Melanocyte of skin (primary cell): Measurements from ENCODE around the gene PRCC. TPM values are rescaled to one million over a fixed set of nuclear protein-coding genes. Genes with fewer than 3 reads are reported as not detected.

ENCODE experiments used
- total RNA-seq, 2 donors: library from RNA; depleted of rRNA; stranded (reverse); fragments of >200 nt; gene quantifications; 2 replicates each; pipeline ENCODE4 v1.2.3, GENCODE V29; 2012

The PRCC gene, protein sequence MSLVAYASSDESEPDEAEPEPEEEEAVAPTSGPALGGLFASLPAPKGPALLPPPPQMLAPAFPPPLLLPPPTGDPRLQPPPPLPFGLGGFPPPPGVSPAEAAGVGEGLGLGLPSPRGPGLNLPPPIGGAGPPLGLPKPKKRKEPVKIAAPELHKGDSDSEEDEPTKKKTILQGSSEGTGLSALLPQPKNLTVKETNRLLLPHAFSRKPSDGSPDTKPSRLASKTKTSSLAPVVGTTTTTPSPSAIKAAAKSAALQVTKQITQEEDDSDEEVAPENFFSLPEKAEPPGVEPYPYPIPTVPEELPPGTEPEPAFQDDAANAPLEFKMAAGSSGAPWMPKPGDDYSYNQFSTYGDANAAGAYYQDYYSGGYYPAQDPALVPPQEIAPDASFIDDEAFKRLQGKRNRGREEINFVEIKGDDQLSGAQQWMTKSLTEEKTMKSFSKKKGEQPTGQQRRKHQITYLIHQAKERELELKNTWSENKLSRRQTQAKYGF
- total RNA-seq: 10 to 100 TPM; 20.0 to 22.0 TPM

DNA sequence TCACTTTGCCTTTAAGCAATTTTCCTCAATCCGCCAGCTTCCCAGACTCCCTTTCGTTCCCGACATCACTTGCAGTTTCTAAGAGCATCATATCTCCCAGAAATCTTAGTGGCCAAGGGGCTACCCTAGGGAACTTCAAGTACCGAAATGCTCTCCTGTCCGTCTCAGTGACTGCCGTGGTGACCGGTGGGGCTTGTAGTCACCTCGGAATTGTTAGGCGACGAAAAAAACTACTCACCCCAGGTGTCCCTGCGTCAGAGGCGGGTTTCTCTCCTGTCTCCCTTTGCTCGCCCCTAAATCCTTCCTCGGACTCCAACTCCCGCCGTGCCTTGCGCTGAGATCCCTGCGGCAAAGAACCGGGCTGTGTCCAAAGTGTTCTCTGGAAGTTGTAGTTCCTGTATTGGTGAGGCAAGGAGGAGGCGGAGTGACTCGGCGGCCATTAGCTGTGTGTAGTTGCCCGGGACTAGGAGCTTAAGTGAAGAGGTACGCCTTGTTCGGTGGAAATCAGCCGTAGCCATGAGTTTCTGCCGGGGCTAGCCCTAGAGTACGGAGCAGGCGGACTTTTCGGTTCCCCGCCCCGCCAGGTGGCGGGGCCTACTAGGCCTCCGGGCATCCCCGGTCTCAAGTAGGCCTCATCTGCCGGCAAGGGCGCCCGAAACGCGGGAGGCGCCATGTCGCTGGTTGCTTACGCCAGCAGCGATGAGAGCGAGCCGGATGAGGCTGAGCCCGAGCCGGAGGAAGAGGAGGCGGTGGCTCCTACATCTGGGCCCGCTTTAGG lies at the start of gene PRCC:
Gene PRCC, plus strand, starts transcription at position 435 of the 778 bp plus-strand sequence. Its CDS starts 237 bp downstream, at position 672.

DNA sequence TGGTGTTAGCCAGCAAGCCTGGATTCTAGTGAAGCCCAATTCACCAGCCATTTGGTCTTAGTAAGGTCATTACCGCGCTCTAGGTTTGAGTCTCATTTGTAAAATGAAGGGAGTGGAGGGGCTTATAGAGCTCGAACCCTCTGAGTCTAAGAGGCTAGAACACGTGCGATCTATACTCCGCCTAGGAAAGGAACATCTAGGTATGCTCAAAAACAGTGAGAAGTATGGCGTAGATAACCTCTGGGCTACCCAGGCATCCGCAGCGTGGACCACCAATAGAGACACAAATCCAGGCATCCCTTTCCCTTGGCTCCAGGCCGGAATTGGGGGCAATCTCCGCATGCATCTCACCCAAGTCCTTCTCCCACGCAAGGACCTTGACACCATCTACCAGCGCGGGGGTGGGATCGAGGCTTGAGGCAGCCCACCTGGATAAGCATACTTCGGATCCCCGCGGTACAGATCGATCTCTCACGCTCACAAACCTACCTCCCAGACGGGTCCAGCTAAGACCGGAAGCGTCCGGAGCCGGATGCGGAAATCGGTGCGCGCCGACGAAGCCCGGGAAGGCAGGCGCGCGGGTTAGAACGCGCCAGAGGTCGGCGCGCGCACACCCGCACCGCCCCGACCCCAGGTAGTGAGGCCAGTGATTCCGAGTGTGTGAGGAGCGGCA lies 39.3 kb upstream of the PRCC start, which contains the start of gene METTL25B:
Gene METTL25B, plus strand, starts transcription at position 544 of the 673 bp plus-strand sequence. CDS start 636 bp downstream, outside the sequence.

DNA sequence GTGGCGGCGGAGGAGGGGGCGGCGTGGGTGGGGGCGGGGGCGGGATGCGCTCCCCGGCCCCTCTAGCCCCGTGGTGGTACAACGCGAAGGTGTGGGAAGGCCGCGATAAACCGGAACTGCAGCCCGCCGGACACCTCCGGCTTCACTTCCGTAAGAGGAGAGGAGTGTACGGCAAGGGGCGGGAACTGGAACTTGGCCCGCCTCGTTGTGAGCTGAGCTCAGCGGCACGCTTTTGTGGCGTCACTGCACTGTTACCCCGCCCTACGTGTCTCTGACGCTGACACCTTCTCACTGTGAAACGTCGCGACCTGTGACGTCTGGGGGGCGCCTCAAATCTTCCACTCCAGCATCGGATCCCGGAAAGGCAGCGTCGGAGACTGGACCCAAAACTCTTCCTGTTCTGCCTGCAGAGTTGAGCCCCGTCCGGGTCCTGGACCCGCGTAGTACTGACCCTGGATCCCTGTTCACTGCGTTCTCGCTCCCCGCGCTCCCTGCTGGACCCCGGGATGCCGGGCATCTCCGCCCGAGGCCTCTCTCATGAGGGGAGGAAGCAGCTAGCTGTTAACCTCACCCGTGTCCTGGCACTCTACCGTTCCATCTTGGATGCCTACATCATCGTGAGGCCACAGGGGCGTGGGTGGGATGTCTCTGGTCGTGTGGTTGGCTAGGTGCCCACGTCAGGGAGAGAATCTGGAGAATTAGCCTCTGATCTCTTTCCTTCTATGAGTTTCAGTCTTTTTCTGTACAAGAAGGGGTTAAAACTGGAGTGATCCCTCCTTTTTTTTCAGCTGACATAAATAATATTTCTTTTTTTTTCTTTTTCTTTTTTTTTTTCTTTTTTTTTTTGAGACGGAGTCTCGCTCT lies 38.5 kb upstream of the PRCC start, which contains the start of gene ISG20L2:
Gene ISG20L2, minus strand, starts transcription at position 168 of the 864 bp plus-strand sequence. CDS start 1,114 bp downstream, outside the sequence.

DNA sequence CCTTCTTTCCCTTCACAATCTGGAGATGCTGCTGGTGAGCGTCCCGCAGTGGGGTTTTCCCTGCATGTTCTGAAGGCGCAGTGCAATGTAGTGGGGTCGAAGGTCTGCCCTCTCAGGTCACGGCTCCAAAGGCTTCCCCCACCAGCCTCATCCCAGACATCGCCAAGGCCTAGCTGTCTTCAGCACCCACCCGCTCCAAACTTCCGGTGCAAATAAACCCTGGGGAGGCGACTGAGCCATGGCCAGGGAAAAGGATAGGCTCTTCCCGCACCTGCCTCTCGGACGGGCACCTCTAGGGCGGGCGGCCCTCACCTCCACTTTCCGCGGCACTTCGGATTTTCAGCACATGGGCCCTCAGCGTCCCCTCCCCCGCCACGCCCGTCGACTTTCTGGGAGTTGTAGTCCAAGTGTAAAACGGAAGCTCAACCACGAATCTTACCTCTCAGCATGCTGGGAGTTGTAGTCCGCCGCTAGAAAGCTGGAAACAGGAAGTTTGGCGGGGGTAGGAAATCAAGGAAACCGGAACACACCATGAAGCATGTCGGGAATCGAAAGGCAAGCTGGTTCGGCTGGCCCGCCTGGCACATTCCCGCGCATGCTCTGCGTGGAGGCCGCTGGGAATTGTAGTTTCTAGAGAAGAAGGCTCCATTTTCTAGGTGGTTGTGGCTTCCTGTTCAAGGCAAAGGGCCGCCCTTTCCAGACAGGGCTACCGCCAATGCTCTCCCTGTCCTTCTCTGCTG lies 26.4 kb upstream of the PRCC start, which contains the start of gene MRPL24:
Gene MRPL24, minus strand, starts transcription at position 348 of the 740 bp plus-strand sequence. CDS start 2,384 bp downstream, outside the sequence.

DNA sequence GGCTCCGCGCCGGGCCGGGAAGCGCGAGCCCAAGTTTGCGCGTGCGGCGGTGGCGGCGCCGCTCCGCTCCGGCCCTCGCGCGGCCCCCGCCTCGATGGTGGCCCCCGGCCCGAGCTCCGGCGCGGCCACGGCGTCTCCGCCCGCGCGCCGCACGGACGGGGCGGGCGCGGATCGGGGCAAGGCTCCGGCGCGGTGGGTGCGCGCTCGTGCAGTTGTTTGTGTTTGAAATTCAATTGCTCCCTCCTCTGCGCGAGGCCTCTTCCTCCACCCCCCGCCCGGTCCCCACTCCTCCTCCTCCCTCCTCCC lies 15.9 kb upstream of the PRCC start, which contains the start of gene HDGF:
Gene HDGF, minus strand, starts transcription at position 225 of the 306 bp plus-strand sequence. CDS start 246 bp downstream, outside the sequence.

DNA sequence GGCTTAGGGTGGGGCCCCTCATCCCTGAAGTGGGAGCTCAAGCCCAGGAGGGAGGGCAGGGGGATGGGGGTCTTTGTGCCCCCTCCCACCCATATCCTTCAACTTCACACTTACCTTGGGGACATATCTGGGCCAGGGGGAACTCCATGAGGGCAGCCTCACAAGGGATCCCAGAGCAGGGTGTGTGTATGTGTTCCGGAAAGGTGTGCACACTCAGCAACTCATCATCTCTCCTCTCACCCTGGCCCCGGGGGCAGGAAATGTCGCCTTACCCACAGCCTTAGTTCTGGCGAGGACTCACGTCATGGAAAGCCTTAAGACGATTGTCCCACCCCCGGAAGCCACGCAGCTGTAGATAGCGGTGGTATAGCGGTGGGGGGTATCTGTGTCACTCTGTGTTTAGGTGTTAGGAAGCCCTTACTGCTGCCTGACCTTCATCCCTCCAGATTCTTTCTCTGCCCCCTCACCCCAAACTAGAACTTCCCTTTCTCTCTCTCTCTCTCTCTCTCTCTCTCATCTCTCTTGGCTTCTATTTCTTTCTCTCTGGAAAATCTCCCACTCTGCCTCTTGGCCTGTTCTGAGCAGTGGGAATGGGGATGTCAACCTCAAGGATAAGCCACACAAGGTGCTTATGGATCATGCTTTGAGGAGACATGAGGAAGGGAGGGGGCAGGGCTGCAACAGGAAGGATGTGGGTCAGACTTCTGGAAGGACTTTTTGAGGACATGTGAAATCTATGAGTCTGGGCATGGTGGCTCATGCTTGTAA lies 49.4 kb downstream of the PRCC start, which contains the start of gene SH2D2A:
Gene SH2D2A, minus strand, starts transcription at position 288 of the 768 bp plus-strand sequence. Its CDS starts 140 bp downstream, at position 148.

Other genes starting within 250 kb of the PRCC start
- 10 to 100 TPM; 26.8 to 31.6 TPM for gene IQGAP3, start 195.0 kb upstream of the PRCC start, total RNA-seq
- gene TTC24, start 187.8 kb upstream of the PRCC start, total RNA-seq: not detected
- gene NAXE, start 175.8 kb upstream of the PRCC start, total RNA-seq: 100 to 1,000 TPM; 112 to 129 TPM
- gene GPATCH4, start 166.1 kb upstream of the PRCC start, total RNA-seq: 10 to 100 TPM; 18.2 to 26.6 TPM
- not detected for gene HAPLN2, start 148.1 kb upstream of the PRCC start, total RNA-seq
- gene BCAN, start 125.4 kb upstream of the PRCC start, total RNA-seq: 100 to 1,000 TPM in 1 of 2 donors, 10 to 100 TPM in 1; 25.0 to 131 TPM
- gene NES, start 90.1 kb upstream of the PRCC start, total RNA-seq: 10 to 100 TPM; 14.8 to 26.6 TPM
- gene CRABP2, start 62.0 kb upstream of the PRCC start, total RNA-seq: 1 to 10 TPM in 1 of 2 donors, not detected in 1; 1.7 TPM
- 10 to 100 TPM in 1 of 2 donors, 1 to 10 TPM in 1; 7.3 to 15.1 TPM for gene METTL25B, start 39.1 kb upstream of the PRCC start, total RNA-seq
- 10 to 100 TPM; 22.4 to 25.0 TPM for gene ISG20L2, start 38.8 kb upstream of the PRCC start, total RNA-seq
- 10 to 100 TPM; 37.5 to 42.0 TPM for gene MRPL24, start 26.4 kb upstream of the PRCC start, total RNA-seq
- 100 to 1,000 TPM; 125 to 176 TPM for gene HDGF, start 15.9 kb upstream of the PRCC start, total RNA-seq
- gene SH2D2A, start 49.3 kb downstream of the PRCC start, total RNA-seq: not detected
- not detected for gene INSRR, start 91.6 kb downstream of the PRCC start, total RNA-seq
- under 1 TPM in 1 of 2 donors, not detected in 1; under 0.01 TPM for gene NTRK1, start 93.3 kb downstream of the PRCC start, total RNA-seq
- gene PEAR1, start 126.2 kb downstream of the PRCC start, total RNA-seq: not detected
- not detected for gene LRRC71, start 153.1 kb downstream of the PRCC start, total RNA-seq